Femur (tissue), 1 donor: ENCODE measurements around the gene MRM2.

ENCODE experiments used
- DNase-seq: peaks from one replicate; pipeline ENCODE4 v3.0.0-alpha.2; 2017

The MRM2 gene

GRCh38 chr7:2220030-2220429 lies 22.0 kb downstream of the MRM2 start:
- no peak for DNase-seq

- DNase-seq, result no peak
Measured at GRCh38 chr7:2219606-2220005, 22.4 kb downstream of the MRM2 start.

DNA sequence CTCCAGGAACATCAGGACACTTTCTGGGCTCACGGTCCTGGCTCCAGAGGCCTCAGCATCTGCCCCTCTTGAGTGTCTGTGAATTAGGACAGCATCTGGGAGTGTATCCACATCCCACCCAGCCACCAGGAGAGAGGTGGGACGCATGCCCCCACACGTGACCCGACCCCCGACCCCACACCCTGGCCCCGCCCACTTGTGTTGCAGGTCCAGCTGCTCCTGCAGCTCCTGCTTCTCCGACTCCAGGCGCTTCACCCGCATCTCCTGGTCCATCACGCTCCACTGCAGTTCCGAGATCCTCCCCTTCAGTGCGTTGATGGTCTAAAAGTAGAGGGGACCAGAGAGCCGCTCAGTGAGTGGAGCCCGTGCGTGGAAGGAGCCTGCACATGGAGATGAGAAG lies 22.9 kb downstream of the MRM2 start:
- DNase-seq, result no peak

GRCh38 chr7:2218444-2218785 lies 23.6 kb downstream of the MRM2 start:
- no peak for DNase-seq

- no peak for DNase-seq
Measured at GRCh38 chr7:2217716-2218443, 24.1 kb downstream of the MRM2 start.

GRCh38 chr7:2217206-2217605 lies 24.8 kb downstream of the MRM2 start:
- no peak for DNase-seq

- DNase-seq, result no peak
Measured at GRCh38 chr7:2215851-2216250, 26.2 kb downstream of the MRM2 start.

DNA sequence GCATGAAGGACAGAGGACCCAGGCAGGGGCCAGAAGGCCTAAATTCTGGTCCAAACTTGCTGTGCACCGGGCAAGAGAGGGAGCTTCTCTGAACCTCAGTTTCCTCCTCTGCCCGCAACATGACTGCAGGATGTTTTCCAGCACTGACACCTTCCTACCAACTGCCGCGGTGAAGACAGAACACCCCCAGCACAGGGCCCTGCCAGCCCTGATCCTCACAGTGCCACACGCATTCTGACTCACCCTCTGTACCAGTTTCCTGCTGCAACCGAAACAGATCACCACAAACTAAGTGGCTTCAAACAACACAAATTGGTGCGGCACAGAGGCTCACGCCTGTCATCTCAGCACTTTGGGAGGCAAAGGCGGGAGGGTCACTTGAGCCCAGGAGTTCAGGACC lies 27.4 kb downstream of the MRM2 start:
- no peak for DNase-seq

DNA sequence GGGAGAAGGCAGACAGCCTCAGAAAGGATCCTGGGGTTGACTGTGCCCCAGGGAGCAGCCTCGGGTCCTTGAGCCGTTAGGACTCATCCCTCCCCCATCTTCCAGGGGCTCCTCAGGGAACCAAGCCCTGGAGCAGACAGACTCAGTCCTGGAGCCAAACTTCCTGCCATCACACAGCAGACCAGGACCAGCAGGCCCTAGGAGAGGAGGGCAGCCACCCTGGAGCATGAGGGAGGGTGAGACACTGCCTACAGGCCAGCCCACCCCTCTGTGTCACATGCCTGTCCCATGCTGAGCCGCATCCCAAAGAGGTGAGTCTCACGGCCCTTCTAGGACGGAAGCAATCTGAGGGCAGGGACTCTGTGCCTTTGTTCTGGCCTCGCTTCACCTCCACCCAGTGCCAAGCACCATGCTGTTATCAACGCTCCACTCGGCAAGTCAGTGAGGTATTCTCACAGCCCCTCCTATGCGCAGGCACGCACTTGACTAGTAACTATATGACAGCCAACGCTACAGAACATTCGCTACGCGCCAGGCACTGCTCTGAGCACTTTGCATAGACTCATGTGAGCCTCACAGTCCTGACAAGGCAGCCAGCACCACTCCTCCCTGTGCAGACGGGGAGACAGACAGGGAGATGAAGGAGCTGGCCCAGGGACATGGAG lies 28.3 kb downstream of the MRM2 start:
- DNase-seq, result no peak

- no peak for DNase-seq
Measured at GRCh38 chr7:2212906-2213305, 29.1 kb downstream of the MRM2 start.

GRCh38 chr7:2211926-2212325 lies 30.1 kb downstream of the MRM2 start:
- no peak for DNase-seq

DNA sequence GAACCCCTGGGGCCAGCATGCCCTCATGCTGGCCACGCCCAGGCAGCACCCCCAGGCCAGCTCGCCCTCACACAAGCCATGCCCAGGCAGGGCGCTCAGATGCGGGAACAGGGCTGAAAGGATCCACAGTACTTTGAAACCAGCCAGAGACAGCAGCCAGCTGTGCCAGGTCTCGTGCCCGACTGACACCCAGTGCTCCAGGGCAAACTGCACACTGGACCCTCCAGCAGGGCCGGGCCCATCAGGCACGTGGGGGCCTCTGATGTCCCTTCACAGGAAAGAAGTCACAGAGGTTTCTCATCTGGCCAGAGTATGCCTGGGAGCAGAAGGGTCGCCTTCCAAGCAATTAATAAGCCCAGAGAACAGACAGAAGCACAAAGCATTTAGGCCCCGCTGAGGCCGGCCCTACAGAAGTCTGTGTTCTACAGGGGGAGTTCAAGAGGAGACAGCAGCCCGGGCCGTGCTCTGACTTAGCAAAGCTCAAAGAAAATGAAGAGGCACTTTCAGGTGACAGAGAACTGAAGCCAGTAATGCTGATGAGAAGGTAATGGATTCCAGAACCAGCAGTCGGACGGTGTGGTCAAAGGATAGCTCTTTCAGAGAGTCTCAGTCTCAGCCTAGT lies 30.6 kb downstream of the MRM2 start:
- no peak for DNase-seq

DNA sequence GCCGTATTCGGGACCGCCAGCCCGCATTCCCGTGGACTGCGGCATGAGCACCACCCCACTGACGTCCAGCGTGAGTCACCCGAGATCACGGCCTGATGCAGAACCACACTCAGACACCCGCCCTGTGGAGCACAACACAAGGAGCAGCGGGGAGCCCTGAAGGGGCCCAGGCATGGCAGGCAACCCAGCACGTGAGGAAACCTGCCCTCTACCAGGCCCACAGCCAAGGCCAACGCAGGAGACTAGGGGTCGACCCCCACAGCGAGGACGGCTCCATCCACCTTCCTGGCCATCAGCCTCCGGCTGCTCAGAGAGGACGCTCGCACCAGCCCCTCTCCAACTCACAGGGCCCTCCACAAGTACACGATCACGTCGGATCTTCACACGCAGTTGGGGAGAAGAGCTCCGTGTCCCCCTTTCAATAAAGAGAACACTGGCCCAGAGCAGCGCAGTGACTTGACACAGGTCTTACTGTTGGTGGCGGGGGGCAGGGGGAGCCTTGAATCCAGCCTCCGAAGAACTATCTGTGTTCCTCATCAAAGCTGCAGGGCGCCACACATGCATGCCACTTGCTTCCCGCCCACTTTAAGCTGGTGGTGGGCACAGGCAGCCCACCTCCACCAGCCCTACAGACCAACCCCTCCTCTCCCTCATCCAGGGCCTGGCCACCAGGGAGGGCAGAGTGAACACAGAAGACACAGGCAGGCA lies 31.3 kb downstream of the MRM2 start:
- no peak for DNase-seq

DNA sequence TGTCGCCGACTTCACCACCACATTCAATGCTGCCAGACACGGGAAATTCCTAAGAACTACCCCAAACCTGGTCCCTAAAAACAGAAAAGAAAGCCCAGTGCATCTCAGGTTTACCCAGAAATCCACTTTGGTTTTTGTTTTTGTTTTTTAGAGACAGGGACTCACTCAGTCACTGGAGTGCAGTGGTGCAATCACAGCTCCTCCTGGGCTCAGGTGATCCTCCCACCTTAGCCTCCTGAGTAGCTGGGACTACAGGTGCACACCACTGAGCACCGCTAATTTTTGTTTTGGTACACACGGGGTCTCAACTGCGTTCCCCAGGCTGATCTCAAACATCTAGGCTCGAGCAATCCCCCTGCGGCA lies 32.1 kb downstream of the MRM2 start:
- DNase-seq, result no peak

GRCh38 chr7:2209146-2209960 lies 32.7 kb downstream of the MRM2 start:
- DNase-seq, result peak; percentile 83

DNA sequence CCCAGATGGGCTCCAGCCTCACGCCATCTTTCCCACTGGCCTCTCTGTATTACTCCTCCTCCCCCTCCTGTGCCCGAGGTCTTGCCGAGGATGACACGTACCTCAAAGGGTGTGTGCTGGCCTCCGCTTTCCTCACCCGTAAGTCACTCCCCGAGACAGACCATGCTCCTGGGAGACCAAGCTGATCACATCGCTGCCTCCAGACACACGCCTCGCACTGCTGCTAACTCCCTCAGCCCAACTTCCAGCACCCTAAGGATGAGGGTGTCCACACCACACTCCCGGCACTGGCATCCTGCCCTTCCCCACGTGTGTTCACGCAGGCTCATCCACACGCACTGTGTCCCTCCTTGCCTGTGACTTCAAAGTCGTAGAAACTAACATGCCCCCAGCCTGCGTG lies 33.3 kb downstream of the MRM2 start:
- DNase-seq, result no peak

DNA sequence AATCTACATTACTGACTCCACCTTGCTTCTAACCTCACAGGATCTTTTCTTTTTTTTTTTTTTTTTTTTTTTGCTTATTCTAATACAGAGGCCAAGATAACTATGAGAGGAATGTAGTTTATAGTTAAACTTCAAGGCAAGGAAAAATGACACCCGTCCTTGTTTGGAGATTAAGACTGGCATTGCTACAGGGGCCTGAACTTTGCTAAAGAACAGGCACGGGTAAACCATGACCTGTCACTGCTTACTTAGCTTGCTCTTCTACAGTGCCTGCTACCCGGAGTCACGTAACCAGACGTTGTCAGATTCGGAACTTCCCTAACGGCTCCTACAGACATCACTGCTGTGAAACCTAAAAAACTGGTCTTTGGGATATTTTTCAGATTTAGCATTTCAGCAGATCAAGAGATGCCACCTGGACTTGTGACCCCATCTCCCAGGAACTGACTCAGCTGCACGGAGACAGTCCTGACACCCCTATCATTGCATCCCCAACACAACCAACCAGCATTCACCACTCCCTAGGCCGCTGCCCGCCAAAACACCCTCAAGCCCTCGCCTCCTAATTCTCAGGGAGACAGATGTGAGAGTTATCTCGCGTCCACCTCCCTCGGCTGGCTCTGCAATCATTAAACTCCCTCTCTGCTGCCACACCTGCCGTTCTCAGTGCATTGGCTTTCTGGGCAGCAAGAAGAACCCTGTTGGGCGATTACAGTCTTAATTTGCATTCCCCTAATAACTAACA lies 36.8 kb downstream of the MRM2 start:
- no peak for DNase-seq

GRCh38 chr7:2204446-2204845 lies 37.6 kb downstream of the MRM2 start:
- no peak for DNase-seq

GRCh38 chr7:2203766-2204300 lies 38.2 kb downstream of the MRM2 start:
- DNase-seq, result no peak

- DNase-seq, result no peak
Measured at GRCh38 chr7:2202901-2203765, 38.9 kb downstream of the MRM2 start.

DNA sequence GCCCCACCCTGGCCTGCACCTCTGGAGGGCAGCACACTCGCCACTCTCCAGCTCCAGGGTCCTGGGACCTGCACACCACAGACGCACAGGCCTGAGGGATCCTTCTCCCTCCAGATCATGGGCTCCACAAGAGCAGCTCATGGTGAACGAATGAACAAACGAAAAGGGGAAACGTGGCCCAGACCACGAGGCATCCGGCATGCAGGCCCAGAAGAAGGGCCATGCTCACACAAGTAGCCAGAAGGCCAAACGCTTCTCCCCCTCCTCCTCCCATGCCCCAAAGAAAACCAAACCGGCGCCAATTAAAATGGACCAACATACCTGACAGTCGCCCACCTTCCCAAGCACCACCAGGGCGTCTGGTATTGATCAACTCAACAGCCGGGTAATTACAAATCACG lies 39.6 kb downstream of the MRM2 start:
- no peak for DNase-seq
